T1000 (cell line): Measurements from ENCODE around the gene EIF3K.

Experiments used
- DNase-seq: peaks from one replicate; lab custom pipeline; 2025; ENCODE audit warnings: mixed read lengths; lab: John Stamatoyannopoulos, UW

EIF3K gene

DNA sequence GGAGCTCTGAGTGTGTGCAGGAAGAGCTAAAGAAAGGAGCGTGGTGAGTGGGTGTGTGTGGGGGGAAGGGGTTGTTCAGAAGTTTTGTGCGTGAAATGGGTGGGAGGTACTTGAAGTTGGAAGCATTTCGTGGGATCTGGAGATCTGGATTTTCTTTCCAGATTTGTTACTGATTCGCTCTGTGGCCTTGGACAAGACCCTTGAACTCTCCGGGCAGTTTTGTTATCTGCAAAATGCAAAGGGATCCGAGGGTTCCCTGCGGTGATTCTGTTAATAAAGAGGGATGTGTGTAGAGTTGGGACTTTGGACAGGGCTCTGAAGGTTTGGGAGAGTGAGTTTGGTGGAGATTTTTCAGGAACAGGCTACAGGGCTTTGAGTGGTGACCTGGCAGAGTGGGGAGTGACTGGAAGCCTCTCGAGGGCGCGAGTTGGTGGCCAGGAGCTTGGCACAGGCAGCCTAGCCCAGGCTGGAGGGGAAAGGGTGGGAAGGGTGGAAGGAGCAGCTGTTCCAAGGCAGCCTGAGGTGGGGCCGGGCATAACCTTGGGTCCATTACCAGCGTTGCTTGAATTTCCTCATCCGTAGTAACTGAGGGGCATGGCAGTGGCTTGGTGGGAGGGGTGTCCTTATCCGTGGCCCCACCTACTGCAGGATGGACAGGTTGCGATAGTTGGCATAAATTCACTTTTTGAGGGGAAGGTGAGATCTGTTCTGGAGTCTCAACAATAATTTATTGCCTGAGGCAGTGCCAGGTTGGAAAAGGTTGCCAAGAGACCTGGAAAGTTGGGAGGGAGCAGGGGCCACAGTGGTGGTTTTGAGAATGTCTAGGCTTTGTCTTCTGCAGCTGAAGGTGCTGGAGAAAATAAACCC is 30.6 kb downstream of the EIF3K start:
- no peak for DNase-seq

GRCh38 chr19:38650172-38650775 is 31.3 kb downstream of the EIF3K start:
- no peak for DNase-seq

DNA sequence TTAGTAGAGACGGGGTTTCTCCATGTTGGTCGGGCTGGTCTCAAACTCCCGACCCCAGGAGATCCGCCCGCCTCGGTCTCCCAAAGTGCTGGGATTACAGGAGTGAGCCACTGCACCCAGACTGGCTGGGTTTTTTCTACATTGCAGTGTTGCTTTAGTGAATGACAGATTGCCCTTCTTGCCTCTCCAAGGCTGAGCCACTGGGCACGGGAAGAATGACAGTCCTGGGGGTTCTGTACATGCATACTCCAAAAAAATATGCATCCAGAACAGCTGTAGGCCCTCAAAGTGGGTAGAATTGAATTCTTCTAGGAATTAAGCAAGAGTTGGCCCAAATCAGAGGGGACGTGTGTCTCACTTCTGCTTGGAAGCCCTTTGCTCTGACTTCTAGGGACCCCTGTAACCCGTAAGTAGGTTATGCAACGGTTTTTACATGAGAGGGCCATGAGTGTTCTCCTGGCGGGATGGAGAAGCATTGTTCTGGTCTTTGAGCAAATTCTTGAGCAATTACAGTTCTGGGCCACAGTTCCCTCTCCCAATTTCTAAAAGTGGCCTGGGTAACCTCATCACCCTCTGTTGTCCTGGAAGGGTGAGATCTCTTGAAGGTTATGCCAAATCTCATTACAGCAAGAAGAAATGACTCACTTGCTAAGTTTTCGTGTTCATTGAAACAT is 32.1 kb downstream of the EIF3K start:
- DNase-seq = peak; percentile 41

GRCh38 chr19:38653028-38653571 is 34.1 kb downstream of the EIF3K start:
- no peak for DNase-seq

DNA sequence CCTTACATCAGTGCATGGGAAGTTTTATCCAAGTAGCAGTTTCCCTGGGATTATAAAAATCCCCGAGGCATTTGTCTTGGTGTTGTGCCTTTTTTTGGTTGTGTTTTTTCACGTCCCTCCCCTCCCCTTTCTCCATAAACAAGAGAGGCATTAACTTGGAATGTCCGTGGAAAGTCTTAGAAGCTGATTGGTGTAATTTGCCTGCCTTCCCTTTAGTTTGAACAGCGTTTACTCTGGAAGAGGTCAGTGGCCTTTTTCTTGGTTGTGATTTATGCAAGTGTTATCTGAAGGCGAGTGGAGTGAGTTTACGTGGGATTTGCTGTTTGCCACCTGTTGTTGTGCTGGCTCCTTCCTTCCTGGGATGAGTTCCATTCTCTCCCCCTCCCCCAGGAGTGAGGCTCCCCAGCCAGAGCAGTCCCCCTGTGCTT is 35.7 kb downstream of the EIF3K start:
- DNase-seq = no peak

GRCh38 chr19:38655148-38655824 is 36.3 kb downstream of the EIF3K start:
- DNase-seq = no peak

DNA sequence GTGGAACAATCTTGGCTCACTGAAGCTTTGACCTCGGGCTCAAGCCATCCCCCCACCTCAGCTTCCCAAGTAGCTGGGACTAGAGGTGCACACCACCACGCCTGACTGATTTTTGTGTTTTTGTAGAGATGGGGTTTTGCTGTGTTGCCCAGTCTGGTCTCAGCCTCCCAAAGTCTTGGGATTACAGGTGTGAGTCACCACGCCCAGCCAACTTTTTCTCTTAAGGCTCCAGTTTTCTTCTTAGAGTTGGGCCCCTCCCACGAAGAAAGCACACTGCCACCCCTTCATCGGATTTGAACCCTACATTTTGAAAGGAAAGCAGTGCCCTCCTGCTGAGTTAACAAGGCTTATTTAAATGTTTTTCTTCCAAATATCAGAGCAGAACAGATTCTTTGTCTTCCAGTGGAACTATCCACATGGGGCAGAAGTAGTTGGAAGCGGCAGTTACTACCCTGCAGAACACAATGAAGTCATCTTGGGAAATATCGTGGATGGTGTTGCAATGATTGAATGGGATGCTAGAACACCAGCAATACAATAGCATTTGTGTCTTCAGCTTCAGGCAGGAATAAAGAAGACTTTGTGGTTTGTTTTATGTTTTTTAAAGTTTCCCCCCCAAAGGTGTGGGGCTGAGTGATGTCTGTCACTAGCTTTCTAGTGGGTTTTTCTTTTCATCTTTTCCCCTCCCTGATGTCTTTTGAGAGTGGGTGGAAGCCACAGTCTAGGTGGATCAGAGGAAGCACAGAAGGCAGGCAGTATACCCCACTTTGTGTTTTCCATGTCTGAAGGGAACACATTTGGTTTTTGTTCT is 37.4 kb downstream of the EIF3K start:
- no peak for DNase-seq

- peak; percentile 72 for DNase-seq
Measured at GRCh38 chr19:38657633-38658222, 38.7 kb downstream of the EIF3K start.

DNA sequence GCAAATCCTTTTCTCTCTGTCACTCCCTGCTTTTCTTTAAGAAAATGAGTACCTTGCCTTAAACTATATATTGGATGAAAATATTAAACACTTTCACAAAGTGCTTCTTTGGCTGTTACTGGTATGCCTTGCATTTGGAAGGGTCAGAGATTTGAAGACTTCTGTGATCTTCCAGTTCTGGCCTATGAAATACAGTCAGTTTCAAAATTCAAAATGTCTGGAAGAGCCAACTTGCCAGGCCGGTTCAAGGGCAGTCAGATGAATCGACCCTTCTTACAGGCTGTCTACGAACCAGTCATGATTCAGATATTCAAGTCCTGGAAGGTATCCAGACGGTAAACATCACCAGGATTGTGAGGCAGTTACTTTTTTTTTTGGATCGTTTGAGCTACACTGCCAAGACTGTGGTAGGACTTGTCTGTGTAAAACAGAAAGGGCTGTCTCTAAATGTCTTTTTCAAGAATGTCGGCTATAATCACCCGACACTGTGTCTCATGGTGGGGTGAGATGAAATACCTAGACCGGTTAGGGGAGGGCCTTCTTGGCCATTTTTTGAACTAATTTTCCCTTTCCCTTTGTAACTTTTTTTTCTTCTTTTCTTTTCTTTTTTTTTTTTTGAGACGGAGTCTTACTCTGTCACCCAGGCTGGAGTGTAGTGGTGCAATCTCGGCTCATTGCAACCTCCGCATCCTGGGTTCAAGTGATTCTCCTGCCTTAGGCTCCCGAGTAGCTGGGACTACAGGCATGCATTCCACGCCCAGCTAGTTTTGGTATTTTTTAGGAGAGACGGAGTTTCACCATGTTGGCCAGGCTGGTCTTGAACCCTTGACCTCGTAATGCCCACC is 39.7 kb downstream of the EIF3K start:
- DNase-seq = peak; percentile 70

- no peak for DNase-seq
Measured at GRCh38 chr19:38660724-38661123, 41.7 kb downstream of the EIF3K start.

GRCh38 chr19:38661136-38661535 is 42.1 kb downstream of the EIF3K start:
- DNase-seq = no peak

DNA sequence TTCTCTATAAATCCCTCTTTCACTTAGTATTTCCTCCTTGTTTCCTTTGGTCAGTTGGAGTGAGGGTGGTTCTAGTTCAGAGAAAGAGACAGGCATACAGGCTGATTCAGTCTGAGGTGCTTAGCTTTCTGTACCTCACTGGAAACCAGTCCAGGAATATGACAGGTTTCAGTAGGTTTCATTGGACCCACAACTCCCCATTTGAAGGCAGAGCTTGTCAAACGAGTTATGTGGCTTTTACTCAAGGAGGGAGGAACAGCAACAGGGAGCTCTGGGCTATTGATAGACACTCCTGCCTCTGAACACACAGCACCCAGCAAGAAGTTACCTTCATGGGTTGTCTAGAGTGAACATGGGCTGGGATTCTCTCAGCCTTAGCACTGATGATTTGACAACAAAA is 43.0 kb downstream of the EIF3K start:
- DNase-seq = no peak

GRCh38 chr19:38662537-38663155 is 43.7 kb downstream of the EIF3K start:
- DNase-seq = no peak

GRCh38 chr19:38663156-38663651 is 44.2 kb downstream of the EIF3K start:
- DNase-seq = no peak

DNA sequence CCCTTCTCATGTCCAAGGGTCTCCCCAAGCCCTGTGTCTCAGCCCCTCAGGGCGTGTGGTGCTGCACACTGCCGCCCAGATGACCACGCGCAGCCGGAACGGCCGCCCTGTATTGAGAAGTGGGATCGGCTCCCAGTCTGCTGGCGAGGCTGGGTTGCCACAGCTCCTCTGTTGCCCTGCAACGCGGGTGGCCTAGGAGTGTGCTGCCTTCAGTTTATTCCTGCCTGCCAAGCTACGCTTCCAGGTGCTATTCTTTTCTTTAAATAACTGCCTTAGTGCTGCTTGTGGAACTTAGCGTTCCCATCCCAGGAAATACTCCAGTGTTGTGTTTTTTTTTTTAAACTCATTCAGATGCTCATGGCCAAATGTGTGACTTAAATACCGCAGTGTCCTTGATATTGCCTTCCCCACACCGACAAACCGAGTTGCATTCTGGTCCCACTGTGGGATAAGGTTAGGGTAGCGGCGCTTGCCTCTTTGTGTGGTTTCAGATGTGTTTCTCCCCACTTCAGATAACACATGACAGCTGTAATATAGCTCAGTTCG is 45.0 kb downstream of the EIF3K start:
- no peak for DNase-seq

DNA sequence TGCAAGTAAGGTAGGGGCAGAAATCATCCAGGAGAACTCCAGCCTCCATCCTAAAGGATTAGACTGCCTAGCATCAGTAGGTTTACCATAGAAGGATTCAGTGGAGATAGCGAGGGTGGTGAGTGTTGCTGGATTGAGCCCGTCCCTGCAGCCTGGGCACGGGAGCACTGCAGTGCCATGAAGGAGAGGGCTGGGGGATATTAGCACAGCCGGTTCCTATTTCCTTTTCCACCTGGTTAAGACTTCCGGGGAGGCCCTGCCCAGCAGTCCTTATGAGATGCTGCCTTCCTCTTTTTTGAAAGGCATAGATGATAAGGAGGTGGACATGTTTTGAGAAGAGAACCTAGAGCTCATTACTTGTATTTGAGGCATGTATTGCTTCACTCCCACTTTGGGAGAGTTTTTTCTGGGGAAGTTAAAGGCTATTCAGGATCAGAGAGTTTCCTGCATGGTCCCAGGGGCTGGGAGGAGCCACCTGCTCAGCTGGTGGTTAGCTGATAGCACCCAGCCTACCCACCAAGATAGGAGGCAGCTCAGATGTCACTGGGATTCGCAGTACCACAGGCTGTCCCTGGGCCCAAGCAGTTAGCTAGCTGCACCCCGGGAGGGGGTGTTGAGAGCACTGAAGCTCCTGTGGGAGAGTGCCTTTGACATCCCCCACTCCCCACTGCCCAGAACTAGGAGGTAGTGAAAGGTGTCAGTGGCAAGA is 45.7 kb downstream of the EIF3K start:
- no peak for DNase-seq

DNA sequence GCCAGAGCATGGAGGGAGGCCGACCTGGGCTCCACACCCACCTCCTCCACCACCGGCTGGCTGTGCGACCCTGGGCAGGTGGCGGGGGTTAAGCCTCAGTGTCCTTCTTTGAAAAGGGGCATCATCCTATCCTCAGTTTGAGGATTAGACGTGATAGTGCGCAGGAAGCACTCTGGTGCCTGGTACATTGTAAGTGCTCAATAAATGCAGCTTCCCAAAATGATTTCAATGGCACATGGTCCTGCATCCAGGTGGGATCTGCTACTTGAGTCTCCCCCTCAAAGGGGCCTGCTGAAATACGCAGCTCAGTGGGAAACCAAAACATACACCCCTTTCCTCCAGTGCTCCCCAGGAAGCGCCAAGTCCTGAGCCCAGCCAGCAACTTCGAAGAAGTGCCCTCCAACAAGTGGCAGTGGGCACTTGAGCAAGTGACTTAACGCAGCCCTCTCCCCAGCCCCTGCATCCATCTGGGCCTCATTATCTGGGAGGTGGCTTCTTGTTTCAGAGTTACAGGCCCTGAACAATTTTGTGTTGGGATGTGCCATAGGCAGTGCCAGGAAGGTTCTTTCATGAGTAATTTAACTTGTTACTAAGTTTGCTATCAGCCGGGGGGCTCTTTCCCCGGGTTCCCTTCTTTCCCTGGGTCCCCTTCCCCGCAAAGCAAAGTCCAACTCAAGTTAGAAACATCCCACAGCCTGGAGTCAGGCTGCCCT is 46.4 kb downstream of the EIF3K start:
- no peak for DNase-seq
